Measurements from ENCODE around the gene CALN1. TPM values are rescaled to one million over a fixed set of nuclear protein-coding genes. Genes with fewer than 3 reads are reported as not detected.

CALN1 gene
- total and polyA plus RNA-seq, 11 donors: not detected

- Histone ChIP-seq H3K36me3 (no peaks in the 10 kb centered on the region), H3K4me1 (no peaks in the 10 kb centered on the region), H3K4me3 (no peak overlapping the region), H3K9me3 (peaks cover 0 to 17% (median 8%) of the 10 kb centered on the region in 12 donors), H3K27ac (no peak overlapping the region), H3K27me3 (no peaks in the 10 kb centered on the region)
- ATAC-seq (no peak), DNase-seq (no peak)
- intact Hi-C loops (cut with DNase I): no loop called here
- WGBS, 4 donors: 46 to 99% (median 76%) methylated on average over 1 of the region's 1 CpG
- TF ChIP-seq CTCF (IDR thresholded peaks at IDR 0.05) (no peak), POLR2A (IDR thresholded peaks at IDR 0.05) (no peak)
These were observed 604.0 kb downstream of the CALN1 start for GRCh38 chr7:71808115-71808514.

GRCh38 chr7:71804256-71804655, 607.9 kb downstream of the CALN1 start:
- Histone ChIP-seq H3K4me3 (no peak overlapping the region), H3K4me1 (no peaks in the 10 kb centered on the region), H3K27ac (no peak overlapping the region), H3K36me3 (no peaks in the 10 kb centered on the region), H3K9me3 (peaks cover 0 to 17% (median 8%) of the 10 kb centered on the region in 12 donors), H3K27me3 (no peaks in the 10 kb centered on the region)
- ATAC-seq: no peak
- intact Hi-C loops (cut with DNase I): no loop called here
- TF ChIP-seq POLR2A (IDR thresholded peaks at IDR 0.05): no peak
- TF ChIP-seq CTCF (IDR thresholded peaks at IDR 0.05): no peak
- DNase-seq: no peak
- WGBS, 4 donors: 74 to 80% (median 78%) methylated on average over 3 of the region's 3 CpGs

GRCh38 chr7:71801976-71802375, 610.2 kb downstream of the CALN1 start:
- WGBS, 4 donors: 76 to 84% (median 81%) methylated on average over 4 of the region's 4 CpGs
- DNase-seq (no peak), ATAC-seq (no peak)
- no peaks in the 10 kb centered on the region for H3K36me3 ChIP-seq
- no peaks in the 10 kb centered on the region for H3K27me3 ChIP-seq
- H3K4me3 ChIP-seq: no peak overlapping the region
- intact Hi-C loops (cut with DNase I): no loop called here
- no peak overlapping the region for H3K27ac ChIP-seq
- H3K4me1 ChIP-seq: no peaks in the 10 kb centered on the region
- TF ChIP-seq CTCF (IDR thresholded peaks at IDR 0.05) (no peak), POLR2A (IDR thresholded peaks at IDR 0.05) (no peak)
- peaks cover 0 to 14% (median 5%) of the 10 kb centered on the region in 12 donors for H3K9me3 ChIP-seq

GRCh38 chr7:71800321-71800720, 611.8 kb downstream of the CALN1 start:
- DNase-seq: no peak
- Histone ChIP-seq H3K36me3 (no peaks in the 10 kb centered on the region), H3K9me3 (no peaks in the 10 kb centered on the region), H3K27ac (no peak overlapping the region), H3K4me1 (no peaks in the 10 kb centered on the region), H3K4me3 (no peak overlapping the region), H3K27me3 (no peaks in the 10 kb centered on the region)
- 83 to 89% (median 86%) methylated on average over 11 of the region's 11 CpGs for WGBS, 4 donors
- intact Hi-C loops (cut with DNase I): no loop called here
- TF ChIP-seq CTCF (IDR thresholded peaks at IDR 0.05): no peak
- TF ChIP-seq POLR2A (IDR thresholded peaks at IDR 0.05): no peak
- ATAC-seq: no peak

All from heart left ventricle (tissue), 16 donors.